ENCODE measurements around the gene ALKBH6. TPM values are rescaled to one million over a fixed set of nuclear protein-coding genes. Genes with fewer than 3 reads are reported as not detected.

ALKBH6 gene
- polyA plus RNA-seq, 1 donor (not counting 4 experiments of a cell fraction or from before 2014, with no cell fraction given), result 36.7 TPM

DNA sequence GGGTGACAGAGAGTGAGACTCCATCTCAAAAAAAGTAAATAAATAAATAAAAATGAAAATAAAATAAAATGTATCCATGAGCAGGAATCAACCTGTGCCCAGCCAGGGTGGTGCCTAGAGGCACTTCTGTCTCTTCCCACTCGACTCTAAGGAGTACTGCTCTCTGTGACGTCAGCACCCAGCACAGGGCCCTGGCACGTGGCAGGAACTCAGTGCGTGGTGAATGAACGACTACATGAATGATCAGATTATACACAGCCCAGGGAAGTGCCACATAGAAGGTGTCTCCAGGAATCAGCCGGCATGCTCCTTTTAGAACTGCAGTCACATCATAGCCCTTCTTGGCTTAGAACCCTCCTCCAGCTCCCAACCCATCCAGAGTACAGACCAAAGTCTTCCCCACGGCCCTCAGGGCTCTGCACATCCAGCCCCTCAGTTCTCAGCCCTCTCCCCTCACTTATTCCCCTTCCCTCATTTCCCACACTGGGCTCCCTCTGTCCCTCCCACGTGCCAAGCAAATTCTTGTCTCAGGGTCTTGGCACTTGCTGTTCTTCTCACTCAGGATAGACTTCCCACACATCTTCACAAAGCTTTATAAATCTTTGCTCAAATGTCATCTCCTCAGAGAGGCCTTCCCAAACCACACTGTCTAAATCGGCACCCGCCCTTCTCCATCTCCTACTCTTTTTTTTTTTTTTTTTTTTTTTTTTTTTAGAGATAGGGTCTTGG is 14.5 kb upstream of the ALKBH6 start:
- H3K9me3 ChIP-seq (ENCODE audit: control insufficient read depth, low read depth, low read length), result no peaks in the 10 kb centered on the region
- no peaks in the 10 kb centered on the region for H3K4me1 ChIP-seq (ENCODE audit: control insufficient read depth, extremely low read depth, insufficient read depth, low read length)
- H3K36me3 ChIP-seq (ENCODE audit: control insufficient read depth in 2 of 2, extremely low read depth in 1 of 2, insufficient read depth in 2 of 2, low read length in 2 of 2), result peaks cover 1 to 9% of the 10 kb centered on the region in 2 experiments
- no peaks in the 10 kb centered on the region for H3K27me3 ChIP-seq (ENCODE audit: control insufficient read depth, extremely low read depth, insufficient read depth, low read length)
- TF ChIP-seq EZH2 (IDR thresholded peaks at IDR 0.05; ENCODE audit: low read length), result no peak
- TF ChIP-seq, protein P1, sequence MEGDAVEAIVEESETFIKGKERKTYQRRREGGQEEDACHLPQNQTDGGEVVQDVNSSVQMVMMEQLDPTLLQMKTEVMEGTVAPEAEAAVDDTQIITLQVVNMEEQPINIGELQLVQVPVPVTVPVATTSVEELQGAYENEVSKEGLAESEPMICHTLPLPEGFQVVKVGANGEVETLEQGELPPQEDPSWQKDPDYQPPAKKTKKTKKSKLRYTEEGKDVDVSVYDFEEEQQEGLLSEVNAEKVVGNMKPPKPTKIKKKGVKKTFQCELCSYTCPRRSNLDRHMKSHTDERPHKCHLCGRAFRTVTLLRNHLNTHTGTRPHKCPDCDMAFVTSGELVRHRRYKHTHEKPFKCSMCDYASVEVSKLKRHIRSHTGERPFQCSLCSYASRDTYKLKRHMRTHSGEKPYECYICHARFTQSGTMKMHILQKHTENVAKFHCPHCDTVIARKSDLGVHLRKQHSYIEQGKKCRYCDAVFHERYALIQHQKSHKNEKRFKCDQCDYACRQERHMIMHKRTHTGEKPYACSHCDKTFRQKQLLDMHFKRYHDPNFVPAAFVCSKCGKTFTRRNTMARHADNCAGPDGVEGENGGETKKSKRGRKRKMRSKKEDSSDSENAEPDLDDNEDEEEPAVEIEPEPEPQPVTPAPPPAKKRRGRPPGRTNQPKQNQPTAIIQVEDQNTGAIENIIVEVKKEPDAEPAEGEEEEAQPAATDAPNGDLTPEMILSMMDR (optimal IDR thresholded peaks at IDR 0.05 in 1 of 3, IDR thresholded peaks at IDR 0.05 in 1 of 3, conservative IDR thresholded peaks at IDR 0.05 in 1 of 3; ENCODE audit: extremely low read depth in 1 of 3, insufficient read depth in 2 of 3, low read length in 3 of 3), result no peak
- no peak overlapping the region for H3K9ac ChIP-seq (ENCODE audit: control insufficient read depth, extremely low read depth, insufficient read depth, low read length)
- no peak overlapping the region for H3K4me3 ChIP-seq (ENCODE audit: control insufficient read depth in 2 of 3, extremely low read depth in 1 of 3, insufficient read depth in 2 of 3, low read depth in 1 of 3, low read length in 3 of 3)
- no peak overlapping the region for H3K4me2 ChIP-seq (ENCODE audit: control insufficient read depth, extremely low read depth, insufficient read depth, low read depth, low read length)
- no peaks in the 10 kb centered on the region for H3K9me1 ChIP-seq (ENCODE audit: control insufficient read depth, extremely low read depth, insufficient read depth, low read length)
- H4K20me1 ChIP-seq (ENCODE audit: control insufficient read depth, extremely low read depth, insufficient read depth, low read length), result no peaks in the 10 kb centered on the region
- H3K79me2 ChIP-seq (ENCODE audit: control insufficient read depth, insufficient read depth, low read length), result no peaks in the 10 kb centered on the region
- dilution Hi-C loops (cut with MboI; ENCODE audit: extremely low pct_ligation_motif_present, low sequenced_read_pairs), result no loop called here
- no peak overlapping the region for H3K27ac ChIP-seq (ENCODE audit: control insufficient read depth, insufficient read depth, low read length)
- no peak overlapping the region for H2AFZ ChIP-seq (ENCODE audit: control insufficient read depth, low read length)
- FAIRE-seq, result no peak
- DNase-seq (ENCODE audit: low read depth, low spot score), result no peak

DNA sequence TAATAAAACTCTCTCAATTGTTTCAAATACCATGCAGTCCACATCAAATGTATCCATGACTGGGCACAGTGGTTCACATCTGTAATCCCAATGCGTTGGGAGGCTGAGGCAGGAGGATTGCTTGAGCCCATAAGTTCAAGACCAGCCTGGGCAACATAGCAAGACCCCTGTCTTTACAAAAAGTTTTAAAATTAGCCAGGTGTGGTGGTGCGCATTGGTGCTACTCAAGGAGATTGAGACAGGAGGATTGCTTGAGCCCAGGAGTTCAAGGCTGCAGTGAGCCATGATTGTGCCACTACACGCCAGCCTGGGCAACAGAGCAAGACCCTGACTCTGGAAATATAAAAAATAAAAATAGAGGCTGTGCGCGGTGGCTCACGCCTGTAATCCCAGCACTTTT is 13.7 kb upstream of the ALKBH6 start:
- H3K4me2 ChIP-seq (ENCODE audit: control insufficient read depth, extremely low read depth, insufficient read depth, low read depth, low read length), result no peak overlapping the region
- no peak for FAIRE-seq

More for the DNA sequence above, 13.7 kb upstream of the ALKBH6 start:
- no peak overlapping the region for H2AFZ ChIP-seq (ENCODE audit: control insufficient read depth, low read length)
- H3K79me2 ChIP-seq (ENCODE audit: control insufficient read depth, insufficient read depth, low read length), result no peaks in the 10 kb centered on the region
- no peaks in the 10 kb centered on the region for H3K4me1 ChIP-seq (ENCODE audit: control insufficient read depth, extremely low read depth, insufficient read depth, low read length)
- no peaks in the 10 kb centered on the region for H3K27me3 ChIP-seq (ENCODE audit: control insufficient read depth, extremely low read depth, insufficient read depth, low read length)
- H3K9me1 ChIP-seq (ENCODE audit: control insufficient read depth, extremely low read depth, insufficient read depth, low read length), result no peaks in the 10 kb centered on the region
- no peaks in the 10 kb centered on the region for H3K9me3 ChIP-seq (ENCODE audit: control insufficient read depth, low read depth, low read length)
- DNase-seq (ENCODE audit: low read depth, low spot score), result no peak
- no peak overlapping the region for H3K9ac ChIP-seq (ENCODE audit: control insufficient read depth, extremely low read depth, insufficient read depth, low read length)
- no peak overlapping the region for H3K4me3 ChIP-seq (ENCODE audit: control insufficient read depth in 2 of 3, extremely low read depth in 1 of 3, insufficient read depth in 2 of 3, low read depth in 1 of 3, low read length in 3 of 3)
- dilution Hi-C loops (cut with MboI; ENCODE audit: extremely low pct_ligation_motif_present, low sequenced_read_pairs), result no loop called here
- no peaks in the 10 kb centered on the region for H4K20me1 ChIP-seq (ENCODE audit: control insufficient read depth, extremely low read depth, insufficient read depth, low read length)
- H3K36me3 ChIP-seq (ENCODE audit: control insufficient read depth in 2 of 2, extremely low read depth in 1 of 2, insufficient read depth in 2 of 2, low read length in 2 of 2), result peaks cover 1 to 10% of the 10 kb centered on the region in 2 experiments
- TF ChIP-seq EZH2 (IDR thresholded peaks at IDR 0.05; ENCODE audit: low read length), result no peak
- TF ChIP-seq, protein P1 (optimal IDR thresholded peaks at IDR 0.05 in 1 of 3, IDR thresholded peaks at IDR 0.05 in 1 of 3, conservative IDR thresholded peaks at IDR 0.05 in 1 of 3; ENCODE audit: extremely low read depth in 1 of 3, insufficient read depth in 2 of 3, low read length in 3 of 3), result no peak
- H3K27ac ChIP-seq (ENCODE audit: control insufficient read depth, insufficient read depth, low read length), result no peak overlapping the region
